Activated naive CD4-positive, alpha-beta T cell treated with anti-CD3 and anti-CD28 coated beads, Interleukin-2, amount 50 U/mL, for 16 hours (primary cell): ENCODE data around the gene TMEM17.
A peak's percentile ranks its signal among the peaks of the same experiment; 100 is the strongest.
"Not testable (repeated sequence)": the region's sequence is repeated elsewhere in the genome, so short reads cannot be mapped to it uniquely, and the experiment has no call there.

Source experiments
- DNase-seq: peaks from one replicate; pipeline ENCODE4 v3.0.0-alpha.2; 2020

The TMEM17 gene, protein sequence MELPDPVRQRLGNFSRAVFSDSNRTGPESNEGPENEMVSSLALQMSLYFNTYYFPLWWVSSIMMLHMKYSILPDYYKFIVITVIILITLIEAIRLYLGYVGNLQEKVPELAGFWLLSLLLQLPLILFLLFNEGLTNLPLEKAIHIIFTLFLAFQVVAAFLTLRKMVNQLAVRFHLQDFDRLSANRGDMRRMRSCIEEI

GRCh38 chr2:62505750-62506420 is at the start of gene TMEM17:
TSS of gene TMEM17 (minus strand) at chr2:62506195. CDS start at chr2:62506129, 66 bp downstream.
- DNase-seq = peak; percentile 14

DNA sequence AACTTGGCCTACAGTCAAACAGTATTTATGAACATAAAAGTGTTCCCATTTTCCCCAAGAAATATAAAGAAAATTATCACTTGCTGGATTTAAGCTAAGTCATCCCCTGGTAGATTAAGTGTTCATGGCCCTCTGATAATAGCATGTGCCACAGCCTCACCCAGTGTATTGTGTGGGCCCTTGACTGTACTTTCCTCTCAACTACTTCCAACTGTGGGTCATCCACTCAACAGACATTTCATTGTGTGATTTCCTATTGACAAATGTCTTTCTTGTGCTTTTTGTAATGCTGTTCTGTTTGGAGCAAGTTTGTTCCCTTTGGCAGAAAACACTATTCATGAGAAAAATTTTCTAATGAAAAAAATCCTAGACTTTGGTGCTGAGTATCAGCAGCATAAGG is 48.4 kb upstream of the TMEM17 start:
- DNase-seq = no peak

DNA sequence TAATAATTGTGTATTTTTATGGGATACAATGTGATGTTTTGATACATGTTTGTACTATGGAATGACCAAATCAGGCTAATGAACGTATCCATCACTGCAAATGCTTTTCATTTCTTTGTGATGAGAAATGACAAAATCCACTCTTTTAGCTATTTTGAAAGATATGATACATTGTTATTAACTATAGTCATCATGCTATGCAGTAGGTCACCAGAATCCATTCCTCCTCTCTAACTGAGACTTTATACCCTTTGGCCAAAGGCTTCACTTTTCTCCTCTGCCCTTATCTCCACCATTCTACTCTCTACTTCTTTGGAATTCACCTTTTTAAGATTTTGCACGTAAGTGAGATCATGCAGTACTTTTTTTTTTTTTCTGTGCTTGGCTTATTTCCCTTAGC is 44.5 kb upstream of the TMEM17 start:
- no peak for DNase-seq

- no peak for DNase-seq
Measured at GRCh38 chr2:62547854-62548253, 41.9 kb upstream of the TMEM17 start.

DNA sequence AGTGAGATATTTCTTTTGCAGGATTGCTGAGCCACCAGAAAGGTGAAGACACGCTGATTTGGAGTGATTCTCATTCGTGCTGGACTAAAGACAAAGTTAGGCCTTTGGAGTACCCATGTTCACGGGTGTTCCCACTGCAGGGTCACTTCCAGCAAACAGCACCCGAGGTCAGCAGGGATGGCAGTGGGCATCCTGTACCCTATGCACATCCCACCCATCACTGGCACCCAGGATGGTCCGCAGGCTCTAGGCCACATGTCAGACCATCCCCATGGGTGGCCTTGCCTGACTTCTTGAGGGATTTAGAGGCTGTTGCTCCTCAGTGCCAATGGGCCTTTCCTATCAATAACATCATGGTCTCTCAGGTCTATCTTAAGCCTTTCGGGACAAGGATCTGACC is 39.3 kb upstream of the TMEM17 start:
- DNase-seq = no peak

DNA sequence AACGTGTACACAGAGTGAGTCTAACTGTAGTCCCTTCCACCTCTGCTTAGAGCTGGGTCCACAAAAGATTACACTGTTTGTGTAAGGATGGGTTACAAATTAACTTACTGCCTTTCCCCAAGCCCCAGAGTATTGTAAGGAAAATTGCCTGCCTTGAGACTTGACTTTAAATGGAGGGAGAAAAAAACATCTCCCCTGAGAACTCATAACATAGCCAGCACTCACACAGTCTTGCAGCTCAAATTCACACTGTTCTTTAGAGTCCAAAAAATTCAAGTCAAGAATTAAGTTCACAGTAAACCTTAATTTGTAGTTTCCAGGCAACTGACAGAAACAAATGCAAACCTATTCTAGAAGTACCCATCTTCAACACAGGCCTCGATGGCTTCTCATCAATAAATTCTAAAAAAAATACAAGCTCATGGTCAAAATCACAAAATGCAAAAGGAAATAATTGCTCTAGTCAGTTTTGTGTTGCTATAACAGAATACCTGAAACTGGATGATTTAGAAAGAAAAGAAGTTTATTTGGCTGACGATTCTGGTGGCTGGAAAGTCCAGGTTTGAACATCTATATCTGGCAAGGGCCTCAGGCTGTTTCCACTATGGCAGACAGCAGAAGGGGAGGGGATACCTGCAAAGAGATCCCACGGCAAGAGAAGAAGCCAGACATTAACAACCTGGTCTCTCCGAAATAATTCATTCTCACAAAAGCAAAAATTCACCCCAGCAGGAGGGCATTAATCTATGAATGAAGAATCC is 34.6 kb upstream of the TMEM17 start:
- no peak for DNase-seq

DNA sequence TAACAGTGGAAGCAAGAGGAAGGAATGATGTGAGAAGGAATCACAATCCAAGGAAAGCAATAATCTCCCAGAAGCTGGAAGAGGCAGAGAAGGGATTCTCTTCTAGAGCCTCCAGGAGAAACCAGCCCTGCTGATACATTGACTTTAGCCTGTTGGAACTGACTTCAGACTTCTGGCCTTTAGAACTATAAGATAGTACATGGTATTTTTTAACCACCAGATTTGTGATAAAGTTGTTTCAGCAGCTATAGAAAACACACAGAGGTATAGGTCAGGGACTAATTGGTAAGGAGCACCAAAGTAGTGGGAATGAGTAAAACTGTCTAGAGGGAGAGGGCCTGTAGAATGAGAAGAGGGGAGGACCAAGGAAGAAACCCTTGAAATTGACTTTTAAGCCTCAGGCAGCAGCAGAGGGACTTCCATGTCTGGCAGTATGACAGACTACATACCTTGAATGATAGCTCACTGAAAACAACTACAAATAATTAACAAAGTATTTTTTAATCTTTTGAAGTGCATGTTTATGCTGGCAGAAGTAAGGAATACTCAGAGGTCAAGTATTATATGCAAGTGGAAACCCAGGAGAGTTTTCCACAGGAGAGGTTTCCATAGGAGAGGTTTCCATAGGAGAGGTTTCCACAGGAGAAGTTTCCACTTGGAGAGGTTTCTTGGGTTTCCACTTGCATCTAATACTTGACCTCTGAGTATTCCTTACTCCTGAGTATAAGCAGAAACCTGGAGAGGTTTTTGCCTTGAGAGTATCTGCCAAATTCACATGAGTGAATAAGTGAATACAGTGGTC is 33.8 kb upstream of the TMEM17 start:
- DNase-seq = no peak

DNA sequence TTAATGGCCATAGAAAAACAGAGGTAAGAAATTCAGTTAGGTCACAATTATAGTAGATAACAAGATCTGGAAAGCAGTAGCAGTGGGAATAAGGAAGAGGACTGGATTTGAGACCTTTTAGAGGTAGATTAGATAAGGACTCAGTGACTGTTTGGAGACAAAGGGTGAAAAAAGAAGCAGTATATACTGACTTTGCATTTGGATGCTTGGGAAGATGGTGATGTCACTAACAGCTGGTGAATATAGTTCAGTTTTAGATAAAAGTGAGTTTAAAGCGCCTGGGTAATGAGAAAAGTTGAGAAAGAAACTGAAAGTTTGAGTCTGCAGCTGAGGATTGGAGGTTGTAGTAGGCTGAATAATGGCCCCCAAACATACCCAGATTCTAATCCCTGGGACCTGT is 32.8 kb upstream of the TMEM17 start:
- no peak for DNase-seq

GRCh38 chr2:62537814-62538213 is 31.8 kb upstream of the TMEM17 start:
- no peak for DNase-seq

- DNase-seq = no peak
Measured at GRCh38 chr2:62536873-62537547, 31.0 kb upstream of the TMEM17 start.

DNA sequence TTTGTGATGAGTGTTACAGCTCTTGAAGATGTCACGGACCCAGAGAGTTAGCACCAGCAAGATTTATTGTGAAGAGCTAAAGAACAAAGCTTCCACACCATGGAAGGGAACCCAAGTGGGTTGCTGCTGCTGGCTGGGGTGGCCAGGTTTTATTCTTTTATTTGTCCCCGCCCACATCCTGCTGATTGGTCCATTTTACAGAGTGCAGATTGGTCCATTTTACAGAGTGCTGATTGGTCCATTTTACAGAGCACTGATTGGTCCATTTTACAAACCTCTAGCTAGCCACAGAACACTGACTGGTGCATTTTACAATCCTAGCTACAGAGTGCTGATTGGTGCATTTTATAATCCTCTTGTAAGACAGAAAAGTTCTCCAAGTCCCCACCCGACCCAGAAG is 29.5 kb upstream of the TMEM17 start:
- not testable (repeated sequence) for DNase-seq

DNA sequence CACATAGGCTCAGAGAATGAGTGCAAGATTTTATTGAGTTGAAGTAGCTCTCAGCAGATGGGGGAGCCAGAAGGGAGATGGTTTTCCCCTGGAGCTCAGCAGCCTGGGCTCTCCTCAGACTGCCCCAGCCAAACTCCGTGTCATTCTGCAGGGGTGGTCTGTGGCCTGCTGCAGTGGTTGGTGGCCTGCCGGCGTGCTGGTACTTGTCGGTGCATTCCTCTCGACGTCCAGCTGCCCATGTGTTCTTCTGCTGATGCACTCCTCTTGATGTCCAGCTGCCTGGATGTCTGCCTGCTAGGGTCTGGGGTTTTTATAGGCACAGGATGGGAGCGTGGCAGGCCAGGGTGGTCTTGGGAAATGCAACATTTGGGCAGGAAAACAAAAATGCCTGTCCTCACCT is 25.6 kb upstream of the TMEM17 start:
- no peak for DNase-seq

- DNase-seq = no peak
Measured at GRCh38 chr2:62529758-62530157, 23.8 kb upstream of the TMEM17 start.

DNA sequence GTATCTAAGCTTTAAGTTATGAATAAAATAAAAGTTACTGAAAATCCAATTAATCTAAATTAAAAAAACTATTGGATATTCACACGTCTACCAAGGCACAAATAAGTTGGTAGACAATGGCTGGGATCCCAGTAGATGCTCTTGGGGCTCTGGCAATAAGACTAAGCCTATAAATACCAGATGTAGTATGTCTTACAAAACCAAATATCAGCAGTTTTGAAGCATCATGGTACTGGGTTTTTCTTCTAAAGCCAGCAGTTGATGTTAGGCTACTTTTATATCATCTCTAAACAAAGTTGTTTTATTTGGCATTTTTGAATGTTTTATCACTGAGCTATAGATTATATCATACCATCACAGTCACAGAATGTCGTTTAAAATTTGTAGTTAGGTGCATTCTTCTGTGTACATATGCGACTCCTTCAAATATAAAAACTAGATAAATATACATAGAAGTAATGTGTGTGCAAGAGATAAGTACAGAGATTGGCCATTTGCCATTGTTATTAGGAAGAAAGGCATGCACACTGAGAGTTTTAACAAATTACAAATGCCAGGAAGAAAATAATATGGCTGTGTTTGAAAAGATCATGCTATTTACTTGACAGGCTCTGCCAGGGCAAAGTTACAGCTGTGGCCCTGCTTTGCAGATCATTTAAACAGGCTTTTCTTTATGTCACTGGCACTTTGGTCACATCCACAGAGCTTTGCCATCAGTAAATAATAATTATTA is 21.6 kb upstream of the TMEM17 start:
- no peak for DNase-seq

DNA sequence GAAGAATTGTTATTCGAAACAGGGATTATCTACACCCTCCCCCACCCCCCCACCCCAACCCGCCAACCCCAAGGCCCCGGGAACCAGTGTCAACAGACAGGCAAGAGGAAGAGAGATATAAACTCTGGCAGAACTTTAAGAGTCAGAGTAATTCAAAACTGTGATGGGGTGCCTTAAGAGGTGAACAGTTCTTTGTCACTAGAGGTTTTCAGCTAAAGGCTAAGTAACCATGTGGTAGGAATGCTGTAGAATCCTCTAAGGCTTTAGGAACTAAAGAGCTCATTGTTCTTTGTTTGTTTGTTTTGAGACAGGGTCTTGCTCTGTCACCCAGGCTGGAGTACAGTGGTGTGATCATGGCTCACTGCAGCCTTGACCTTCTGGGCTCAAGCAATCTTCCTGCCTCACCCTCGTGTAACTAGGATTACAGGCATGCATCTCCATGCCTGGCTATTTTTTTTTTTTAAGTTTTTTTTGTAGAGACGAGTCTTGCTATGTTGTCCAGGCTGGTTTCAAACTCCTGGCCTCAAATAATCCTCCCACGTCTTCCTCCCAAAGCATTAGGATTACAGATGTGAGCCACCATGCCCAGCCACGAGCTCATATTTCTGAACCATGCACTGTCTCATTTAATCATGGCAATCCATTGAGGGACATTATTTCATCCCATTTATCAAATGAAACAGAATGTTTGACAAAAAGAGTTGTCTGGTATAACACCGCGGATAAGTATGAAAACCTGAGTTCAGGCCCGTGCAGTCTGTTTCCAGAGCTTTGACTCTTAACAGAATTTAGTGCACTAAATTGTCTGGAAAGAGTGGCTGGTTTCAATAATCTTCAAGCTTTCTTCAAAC is 20.8 kb upstream of the TMEM17 start:
- DNase-seq = no peak

DNA sequence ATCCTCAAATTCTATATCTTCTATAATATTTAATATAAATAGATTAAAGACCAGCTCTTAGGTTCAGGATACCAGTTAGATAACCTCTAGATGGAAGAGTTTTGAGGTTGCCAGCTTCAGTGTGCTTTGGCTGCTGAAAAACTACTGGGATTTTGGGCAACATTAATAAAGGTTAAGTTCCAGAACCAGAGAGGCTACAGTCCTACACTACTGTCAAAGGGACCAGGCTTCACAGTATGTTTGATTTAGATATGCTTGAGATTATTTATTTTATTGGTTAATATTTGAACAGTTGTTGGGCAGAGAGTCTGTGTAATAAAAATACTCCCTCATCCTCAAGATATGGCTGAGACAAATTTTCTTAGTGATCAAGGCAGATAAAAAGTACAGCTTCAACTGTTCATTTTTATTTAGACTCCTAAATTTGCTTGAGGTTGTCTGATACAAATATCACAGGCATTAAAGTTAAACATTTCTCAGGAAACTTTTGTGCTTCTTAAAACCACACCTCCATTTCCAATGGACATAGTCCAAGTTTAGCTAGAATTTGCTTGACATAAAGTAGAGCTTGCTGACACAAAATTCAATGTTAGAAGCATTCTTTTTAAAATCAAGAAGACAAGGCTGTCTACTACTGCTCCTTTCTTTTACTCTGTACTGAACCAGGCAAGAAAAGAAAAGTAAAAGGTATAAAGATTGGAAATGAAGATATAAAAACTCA is 19.7 kb upstream of the TMEM17 start:
- DNase-seq = no peak

GRCh38 chr2:62524293-62524941 is 18.4 kb upstream of the TMEM17 start:
- DNase-seq = no peak

DNA sequence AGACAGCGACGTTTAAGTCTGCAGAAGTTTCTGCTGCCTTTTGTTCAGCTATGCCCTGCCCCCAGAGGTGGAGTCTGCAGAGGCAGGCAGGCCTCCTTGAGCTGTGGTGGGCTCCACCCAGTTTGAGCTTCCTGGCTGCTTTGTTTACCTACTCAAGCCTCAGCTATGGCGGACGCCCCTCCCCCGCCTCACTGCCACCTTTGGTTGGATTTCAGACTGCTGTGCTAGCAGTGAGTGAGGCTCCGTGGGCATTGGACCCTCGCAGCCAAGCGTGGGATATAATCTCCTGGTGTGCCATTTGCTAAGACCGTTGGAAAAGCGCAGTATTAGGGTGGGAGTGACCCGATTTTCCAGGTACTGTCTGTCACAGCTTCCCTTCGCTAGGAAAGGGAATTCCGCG is 15.1 kb upstream of the TMEM17 start:
- DNase-seq = not testable (repeated sequence)

DNA sequence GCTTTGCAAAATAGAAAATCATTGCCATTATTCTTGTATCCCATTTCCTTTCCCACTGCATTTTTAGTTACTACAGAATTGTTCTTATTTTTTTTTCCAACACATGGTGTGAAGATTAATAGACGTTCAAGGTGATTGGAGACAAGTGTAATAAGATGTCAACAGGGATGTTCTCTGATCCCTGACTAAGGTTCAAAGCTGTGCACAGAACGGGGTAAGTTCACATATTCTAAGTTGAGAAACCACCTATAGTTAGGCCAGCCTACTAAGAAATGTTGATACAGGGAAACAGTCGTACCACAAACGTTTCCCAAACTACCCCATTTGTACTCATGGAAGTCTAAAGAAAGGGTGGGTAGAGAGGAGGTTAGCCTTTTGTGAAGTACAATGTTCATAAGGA is 6.4 kb upstream of the TMEM17 start:
- DNase-seq = no peak

- DNase-seq = no peak
Measured at GRCh38 chr2:62511636-62512035, 5.6 kb upstream of the TMEM17 start.
